22Rv1 (cell line): Measurements from ENCODE around the gene CCNL1.

Experiments
- H3K27ac ChIP-seq: fragments of 450-650 bp; 2 replicates; pipeline ENCODE4 v1.5.1; 2017
- CTCF ChIP-seq: fragments of 450-650 bp; IDR thresholded peaks from 2 replicates; pipeline ENCODE4 v1.5.1; 2017; ENCODE audit warnings: mild to moderate bottlenecking
- ZFX ChIP-seq: fragments of 450-650 bp; IDR thresholded peaks from 2 replicates; pipeline ENCODE4 v1.6.1; 2017; ENCODE audit warnings: antibody characterized with exemption, borderline replicate concordance

Gene CCNL1

GRCh38 chr3:157175691-157176507 is 16.0 kb upstream of the CCNL1 start:
- TF ChIP-seq ZFX: no peak
- no peak for TF ChIP-seq CTCF
- H3K27ac ChIP-seq: peak overlapping the region; percentile 97

GRCh38 chr3:157174649-157175498 is 14.9 kb upstream of the CCNL1 start:
- H3K27ac ChIP-seq: peak overlapping the region; percentile 97
- TF ChIP-seq CTCF: no peak
- TF ChIP-seq ZFX: no peak

GRCh38 chr3:157174290-157174648 is 14.3 kb upstream of the CCNL1 start:
- TF ChIP-seq CTCF: no peak
- no peak for TF ChIP-seq ZFX
- peak overlapping the region; percentile 97 for H3K27ac ChIP-seq

- peak overlapping the region; percentile 97 for H3K27ac ChIP-seq
Measured at GRCh38 chr3:157173343-157173742, 13.4 kb upstream of the CCNL1 start.

GRCh38 chr3:157172746-157173145 is 12.8 kb upstream of the CCNL1 start:
- no peak overlapping the region for H3K27ac ChIP-seq
- TF ChIP-seq CTCF (no peak), ZFX (no peak)

GRCh38 chr3:157170861-157171260 is 10.9 kb upstream of the CCNL1 start:
- TF ChIP-seq CTCF (no peak), ZFX (no peak)
- H3K27ac ChIP-seq: no peak overlapping the region

GRCh38 chr3:157167371-157168042 is 7.6 kb upstream of the CCNL1 start:
- TF ChIP-seq CTCF (no peak), ZFX (no peak)
- peak overlapping the region; percentile 59 for H3K27ac ChIP-seq
